Fibroblast of gingiva (primary cell): ENCODE results near the gene LMTK2.
"Not testable (repeated sequence)": the region's sequence is repeated elsewhere in the genome, so short reads cannot be mapped to it uniquely, and the experiment has no call there.

Source experiments
- DNase-seq: peaks from one replicate; pipeline ENCODE4 v3.0.0-alpha.2; 2011; ENCODE audit warnings: low read depth

The LMTK2 gene

DNA sequence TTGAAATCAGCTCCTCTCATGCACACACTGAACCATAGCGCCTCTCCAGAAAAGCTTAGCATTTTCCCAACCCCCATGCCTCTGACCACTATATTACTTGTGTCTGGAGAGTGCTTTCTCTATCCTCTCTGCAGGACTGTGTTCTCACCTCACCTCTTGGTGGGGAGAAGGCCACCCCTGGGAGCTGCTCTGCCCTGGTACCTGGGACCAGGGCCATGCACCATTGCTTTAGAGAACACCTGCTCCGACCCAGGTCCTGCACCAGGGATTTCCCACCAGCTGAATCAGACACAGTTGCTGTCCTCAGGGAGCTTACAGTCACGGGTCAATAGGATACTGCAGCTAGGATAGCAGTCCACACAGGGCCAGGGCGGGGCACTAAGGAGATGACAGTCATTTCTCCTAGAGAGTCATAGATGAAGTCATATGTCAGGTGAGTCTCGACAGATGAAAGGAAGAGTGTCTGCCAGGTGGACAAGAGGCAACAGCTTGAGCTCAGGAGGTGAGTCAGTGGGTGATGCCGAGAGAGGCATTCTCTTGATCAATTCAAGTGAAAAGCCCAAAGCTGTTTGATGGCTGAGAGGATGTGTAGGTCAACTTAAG is 619 bp upstream of the LMTK2 start:
- no peak for DNase-seq

DNA sequence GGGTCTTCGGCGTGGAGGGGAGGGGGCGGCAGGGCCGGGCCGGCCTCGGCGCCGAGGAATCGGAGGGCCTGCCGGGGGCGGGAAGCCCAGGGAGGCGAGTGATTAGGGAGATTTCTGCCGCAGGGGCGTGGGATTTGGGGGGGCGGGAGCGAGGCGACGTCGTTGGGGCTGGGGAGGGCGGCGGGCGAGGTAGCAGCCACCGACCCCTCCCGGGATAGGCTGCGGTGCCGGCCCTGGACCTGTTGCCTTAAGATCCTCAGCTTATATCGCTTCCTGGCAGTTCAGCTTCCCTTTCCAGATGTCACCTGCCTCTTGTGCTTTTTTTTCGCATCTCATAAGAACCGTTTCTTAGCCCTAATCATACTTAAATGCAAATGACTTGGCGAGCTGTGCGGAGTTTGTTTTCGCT is 655 bp downstream of the LMTK2 start:
- no peak for DNase-seq

DNA sequence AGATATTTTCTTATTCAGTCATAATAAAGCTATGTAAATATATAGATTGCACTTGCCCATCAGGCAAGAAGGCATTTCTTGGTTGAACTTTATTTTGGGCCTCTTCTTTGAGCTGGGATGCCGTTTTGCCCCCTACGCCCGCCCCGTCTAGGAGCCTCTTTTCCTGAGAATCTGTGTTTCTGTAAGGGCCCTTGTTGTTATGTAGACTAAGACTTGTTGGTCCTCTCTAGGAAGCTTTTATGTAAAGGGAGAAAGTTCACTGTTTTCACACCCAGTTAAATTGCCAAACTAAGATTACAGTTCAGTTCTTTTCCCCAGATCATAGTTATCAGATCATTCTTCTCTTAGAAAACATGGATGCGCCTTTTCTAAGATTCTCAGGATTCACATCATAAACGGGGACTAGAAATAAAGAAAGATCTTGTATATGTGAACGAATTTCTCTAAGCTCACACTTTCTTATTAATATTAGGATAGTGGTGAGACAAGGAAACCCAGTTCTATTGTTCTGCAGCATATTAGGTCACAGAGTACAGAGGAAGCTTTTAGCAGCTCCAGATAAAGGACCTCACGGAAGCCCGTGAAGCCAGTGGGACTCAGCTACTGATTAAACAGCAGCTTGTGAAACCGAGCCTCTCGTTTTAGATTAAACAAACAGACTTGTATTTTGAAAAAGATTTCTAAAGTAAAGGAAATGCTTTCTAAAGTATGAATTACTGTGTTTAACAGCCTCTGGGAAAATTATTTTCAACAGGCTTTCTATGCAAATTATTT is 3.8 kb downstream of the LMTK2 start:
- no peak for DNase-seq

DNA sequence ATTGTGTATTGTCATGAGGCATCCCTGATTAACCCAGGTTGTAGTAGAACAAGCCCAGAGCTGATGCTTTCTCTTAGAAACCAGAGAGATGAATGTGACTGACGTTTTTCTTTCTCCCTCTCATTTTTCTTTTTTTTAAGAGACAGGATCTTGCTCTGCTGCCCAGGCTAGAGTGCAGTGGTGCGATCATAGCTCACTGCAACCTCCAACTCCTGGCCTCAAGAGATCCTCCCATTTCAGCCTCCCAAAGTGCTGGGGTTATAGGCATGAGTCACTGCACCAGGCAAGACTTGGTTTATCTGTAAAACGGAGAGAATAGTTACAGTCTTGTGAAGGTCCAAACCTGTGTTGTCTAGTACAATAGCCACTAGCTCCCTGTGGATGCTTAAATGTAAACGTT is 5.4 kb downstream of the LMTK2 start:
- DNase-seq, result no peak

DNA sequence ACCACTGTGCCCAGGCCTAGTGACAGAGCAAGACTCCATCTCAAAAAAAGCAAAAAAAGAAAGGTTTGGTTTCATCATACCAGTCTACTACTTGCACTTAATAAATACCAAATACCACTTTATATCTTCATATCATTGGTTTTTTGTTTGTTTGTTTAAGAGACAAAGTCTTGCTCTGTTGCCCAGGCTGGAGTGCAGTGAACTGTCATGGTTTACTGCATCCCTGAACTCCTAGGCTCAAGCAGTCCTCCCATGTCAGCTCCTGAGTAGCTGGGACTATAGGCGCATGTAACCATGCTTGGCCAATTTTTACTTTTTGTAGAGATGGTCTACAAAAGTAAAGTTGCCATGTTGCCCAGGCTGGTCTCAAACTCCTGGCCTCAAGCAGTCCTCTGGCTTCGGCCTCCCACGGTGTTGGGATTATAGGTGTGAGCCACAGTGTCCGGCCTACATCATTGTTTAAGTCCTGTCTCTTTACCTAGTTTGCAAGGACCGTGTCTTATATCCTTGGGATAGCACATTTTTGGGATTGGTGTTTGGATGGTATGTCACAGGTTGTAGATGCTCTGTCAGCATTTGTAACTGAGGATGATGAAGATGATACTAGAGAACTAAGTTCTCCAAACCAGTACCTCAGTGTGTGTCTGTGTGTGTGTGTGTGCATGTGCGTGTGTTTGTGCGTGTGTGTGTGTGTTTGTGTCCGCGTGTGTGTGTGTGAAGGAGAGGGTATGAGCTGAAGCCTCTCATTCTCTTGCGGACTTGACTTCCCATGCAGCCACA is 9.3 kb downstream of the LMTK2 start:
- DNase-seq, result no peak

DNA sequence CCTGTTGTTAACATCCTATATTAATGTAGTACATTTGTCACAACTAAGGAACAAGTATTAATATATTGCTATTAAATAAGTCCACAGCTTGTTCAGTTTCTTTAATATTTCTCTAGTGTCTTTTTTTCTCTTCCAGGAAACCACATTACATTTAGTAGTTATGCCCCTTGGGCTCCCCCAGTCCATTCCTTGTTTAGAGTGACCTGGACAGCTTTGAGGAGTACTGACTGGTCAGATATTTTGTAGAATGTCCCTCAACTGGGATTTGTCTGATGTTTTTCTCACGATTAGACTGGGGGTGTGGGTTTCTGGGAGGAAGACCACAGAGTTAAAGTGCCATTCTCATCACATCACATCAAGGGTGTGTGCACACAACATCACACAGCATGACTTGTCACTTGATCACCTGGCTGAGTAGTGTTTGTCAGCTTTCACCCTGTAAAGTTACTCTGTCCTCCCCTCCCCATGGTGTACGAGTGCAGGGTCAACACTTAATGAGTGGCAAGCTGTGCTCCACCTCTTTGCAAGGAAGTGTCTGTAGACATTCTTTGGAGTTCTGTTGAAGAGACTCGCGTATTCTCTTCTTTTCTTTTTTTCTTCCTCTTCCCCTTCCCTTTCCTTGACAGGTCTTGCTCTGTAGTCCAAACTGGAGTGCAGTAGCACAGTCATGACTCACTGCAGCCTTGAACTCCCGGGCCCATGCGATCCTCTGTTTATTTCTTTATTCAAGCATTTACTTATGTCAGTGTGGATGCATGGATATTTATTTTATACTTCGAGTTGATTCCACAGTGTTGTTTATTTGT is 10.2 kb downstream of the LMTK2 start:
- DNase-seq, result peak; percentile 30

DNA sequence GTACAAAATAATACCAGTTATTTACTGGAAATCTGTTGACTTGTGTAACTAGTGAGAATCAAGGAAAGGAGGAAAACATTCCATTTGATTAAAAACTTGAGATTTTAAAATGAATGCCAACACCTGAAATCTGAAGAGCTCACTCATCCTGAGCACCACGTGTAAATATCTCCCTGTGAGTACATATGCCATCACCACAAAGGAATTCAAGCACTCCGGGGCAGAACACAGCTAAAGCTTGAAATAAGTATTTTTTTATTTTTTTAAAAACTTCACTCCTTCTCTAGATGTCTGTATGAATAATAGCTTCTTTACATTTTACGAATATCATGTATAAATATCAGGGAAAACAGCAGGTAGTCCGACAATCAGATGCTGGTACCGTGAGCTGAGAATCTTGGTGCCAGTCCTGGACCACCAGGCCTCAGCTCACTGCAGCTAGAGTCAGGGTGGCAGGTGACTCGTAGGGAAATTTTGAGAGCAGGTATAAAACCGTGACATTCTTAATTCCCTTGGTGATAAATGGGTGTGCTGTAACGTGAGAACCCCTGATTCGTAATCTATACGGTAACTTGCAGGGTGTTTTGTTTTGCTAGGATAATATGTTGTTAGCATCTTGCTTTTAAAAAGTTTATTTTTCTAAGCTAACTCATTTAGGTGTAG is 12.7 kb downstream of the LMTK2 start:
- DNase-seq, result peak; percentile 45

DNA sequence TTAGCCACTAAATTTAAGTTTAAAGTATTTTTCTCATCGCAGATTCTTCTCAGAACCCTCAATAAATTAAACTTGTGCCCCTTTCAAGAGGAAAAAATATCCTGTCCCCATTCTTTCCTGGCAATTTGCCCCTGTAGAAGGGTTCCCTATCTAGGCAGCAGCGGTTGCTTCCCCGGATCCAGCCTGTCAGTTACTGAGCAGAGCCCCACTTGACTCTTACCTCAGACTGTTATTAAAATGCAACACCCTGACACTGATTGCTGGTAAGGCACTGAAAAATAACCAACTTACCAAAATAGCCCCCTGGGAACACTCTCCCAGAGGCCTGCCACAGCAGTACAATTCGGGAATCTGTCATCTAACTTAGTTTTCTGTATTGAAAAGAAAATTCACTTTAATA is 13.9 kb downstream of the LMTK2 start:
- no peak for DNase-seq

DNA sequence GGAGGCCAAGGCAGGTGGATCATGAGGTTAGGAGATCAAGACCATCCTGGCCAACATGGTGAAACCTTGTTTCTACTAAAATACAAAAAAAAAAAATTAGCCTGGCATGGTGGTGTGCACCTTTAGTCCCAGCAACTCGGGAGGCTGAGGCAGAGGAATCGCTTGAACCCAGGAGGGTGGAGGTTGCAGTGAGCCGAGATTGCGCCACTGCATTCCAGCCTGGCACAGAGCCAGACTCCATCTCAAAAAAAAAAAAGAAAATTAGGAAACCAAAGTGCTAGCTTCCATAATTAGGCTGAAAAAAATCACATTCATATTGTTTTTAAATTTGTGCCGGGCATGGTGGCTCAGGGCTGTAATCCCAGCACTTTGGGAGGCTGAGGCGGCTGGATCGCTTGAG is 14.7 kb downstream of the LMTK2 start:
- not testable (repeated sequence) for DNase-seq

DNA sequence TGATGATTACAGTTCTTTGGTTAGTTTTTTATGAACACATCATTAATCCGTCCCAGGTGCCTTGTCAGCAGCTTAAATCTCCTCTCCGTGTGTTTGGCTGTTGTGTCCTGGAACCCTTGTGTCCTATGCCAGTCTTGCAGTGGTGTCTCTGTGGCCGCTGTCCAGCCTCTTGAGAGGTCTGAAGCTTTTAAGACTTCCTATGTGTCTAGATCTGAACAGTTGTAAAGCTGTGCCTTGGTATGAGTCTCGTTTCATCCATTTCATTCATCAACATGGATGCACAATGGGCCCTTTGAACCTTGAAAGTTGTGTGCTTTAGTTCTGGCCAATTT is 16.7 kb downstream of the LMTK2 start:
- DNase-seq, result no peak

DNA sequence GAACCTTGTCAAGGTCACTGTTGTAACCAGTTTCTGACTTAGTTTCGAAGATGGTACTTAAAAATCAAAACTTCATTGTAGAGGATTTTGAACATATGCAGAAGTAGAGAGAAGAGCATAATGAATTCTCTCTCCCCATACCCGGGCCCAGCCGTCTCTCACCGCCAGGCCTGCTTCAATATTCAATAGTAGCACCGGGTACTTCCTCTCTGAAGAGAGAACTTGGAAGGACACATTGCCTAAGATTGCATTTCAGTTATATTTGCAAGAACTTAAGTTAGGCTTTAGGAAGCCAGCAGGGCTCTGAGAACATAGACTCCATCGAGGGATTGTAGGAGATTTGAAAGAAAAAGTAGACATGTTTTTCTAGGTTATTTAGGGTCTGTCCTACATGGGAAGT is 19.1 kb downstream of the LMTK2 start:
- DNase-seq, result no peak

DNA sequence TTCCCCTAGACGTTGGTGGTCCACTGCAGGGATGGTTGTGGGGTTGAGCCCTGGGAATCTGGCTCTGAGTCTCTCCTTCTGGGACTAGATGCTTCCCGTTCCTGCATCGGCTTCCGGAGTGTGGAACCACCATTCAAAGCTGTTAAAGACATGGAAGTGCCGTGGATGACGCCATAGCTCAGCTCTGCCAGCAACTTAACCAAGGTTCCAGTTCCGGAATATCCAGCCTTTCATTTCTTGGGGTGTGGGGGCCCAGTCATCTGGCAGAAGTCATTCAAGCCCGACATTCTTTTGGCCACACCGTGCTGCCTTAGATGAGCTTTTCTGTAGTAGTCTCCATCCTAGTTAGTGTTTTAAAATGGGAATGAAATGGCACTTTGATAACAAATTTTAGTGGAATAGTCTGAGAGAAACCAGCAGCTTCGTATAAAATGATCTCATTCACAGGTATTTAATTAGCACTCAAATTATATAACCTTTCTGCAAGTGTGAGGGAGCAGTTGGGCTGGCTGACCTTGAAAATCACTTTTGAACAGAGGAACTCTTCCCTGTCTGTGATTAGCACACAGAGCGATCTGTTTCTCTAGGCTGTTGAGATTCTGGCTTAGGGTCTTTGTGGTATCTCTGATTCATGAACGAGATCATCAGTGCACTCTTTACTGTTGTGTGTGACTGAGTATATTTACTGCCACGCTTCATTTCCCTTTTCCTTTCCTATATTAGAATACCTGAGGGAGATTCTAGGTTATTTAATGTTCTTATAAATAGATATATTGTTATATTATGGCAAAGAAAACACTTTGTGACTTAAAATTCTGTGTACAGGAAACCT is 19.9 kb downstream of the LMTK2 start:
- DNase-seq, result no peak

DNA sequence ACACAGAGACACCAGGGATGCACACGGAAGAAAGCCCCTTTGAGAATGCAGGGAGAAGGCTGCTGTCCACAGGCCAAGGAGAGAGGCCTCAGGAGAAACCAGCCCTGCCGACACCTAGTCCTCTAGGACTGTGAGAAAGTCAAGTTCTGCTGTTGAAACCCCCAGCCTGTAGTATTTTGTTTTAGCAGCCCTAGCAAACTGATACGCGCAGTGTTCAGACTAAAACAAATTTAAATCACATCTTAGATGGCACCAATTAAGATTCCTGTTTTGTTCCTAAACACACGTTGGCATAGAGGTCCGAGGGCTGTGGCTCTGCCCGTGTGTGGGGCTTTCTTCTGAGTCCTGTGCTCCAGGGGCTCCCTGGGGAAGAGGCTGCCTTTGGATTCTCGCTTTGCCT is 21.7 kb downstream of the LMTK2 start:
- no peak for DNase-seq

DNA sequence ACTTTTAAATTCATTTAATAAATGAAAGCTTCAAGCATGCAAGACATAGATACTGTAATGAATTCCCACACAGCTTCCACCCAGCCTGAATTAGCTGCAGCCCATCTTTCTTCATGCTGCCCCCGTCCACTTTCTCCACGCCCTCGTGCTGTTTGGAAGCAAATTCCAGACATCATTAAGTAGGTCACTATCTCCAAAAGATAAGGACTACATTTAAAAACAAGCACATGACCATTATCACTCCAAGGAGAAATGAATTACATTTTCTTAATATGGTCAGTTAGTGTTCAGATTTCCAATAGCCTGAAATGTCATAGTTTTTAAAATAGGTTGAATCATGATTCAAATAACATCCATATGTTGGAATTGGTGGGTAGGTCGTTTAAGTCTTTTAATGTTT is 24.3 kb downstream of the LMTK2 start:
- DNase-seq, result no peak

DNA sequence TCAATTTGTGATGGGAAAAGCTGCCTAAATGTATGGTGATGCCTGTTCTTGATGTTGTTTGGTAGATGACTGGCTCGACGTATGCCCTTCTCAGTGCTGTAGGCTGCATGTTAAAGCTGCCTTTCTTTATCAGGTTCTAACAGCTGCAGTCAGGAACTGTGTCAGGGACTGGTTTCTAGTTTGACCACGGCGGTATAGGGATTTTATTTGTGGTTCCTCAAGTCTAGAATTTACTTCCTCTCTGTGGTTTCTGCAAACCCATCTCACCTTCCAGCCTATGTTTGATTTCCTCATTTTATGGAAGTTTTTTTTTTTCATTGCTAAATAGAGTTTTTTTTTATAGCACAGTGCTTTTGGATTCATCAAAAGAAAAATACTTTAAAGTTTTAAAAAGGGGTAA is 26.5 kb downstream of the LMTK2 start:
- no peak for DNase-seq

DNA sequence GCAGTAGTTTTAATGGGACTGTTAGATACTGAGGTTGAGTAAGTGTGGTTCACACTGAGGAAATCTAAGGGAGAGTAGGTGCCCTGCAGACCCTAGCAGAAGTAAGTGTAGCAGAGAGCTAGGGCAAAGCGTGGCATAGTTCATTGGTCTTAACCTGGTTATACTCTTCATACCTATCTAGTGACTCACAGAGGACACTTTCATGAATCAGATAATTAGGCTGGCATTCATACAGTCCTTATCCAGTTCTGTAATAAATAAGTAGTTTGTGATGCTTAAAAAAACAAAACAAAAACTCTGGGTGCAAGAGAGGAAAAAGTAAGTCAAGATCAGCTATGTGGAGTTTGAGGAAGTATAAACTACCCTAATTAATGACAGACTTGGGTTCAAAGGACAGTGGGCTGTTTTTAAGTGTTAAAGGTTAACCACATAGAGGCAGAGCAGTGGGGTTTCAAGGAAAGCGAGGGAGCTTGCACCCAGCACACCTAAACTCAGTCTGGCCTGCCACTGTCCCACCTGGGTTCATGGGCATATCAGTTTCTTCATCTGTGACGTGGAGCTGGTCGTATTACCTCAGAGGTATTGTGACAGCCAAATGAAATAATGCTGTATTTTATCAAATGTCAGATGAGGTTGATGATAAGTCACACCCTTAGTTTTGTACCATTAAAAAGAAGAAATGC is 27.1 kb downstream of the LMTK2 start:
- DNase-seq, result peak; percentile 23

DNA sequence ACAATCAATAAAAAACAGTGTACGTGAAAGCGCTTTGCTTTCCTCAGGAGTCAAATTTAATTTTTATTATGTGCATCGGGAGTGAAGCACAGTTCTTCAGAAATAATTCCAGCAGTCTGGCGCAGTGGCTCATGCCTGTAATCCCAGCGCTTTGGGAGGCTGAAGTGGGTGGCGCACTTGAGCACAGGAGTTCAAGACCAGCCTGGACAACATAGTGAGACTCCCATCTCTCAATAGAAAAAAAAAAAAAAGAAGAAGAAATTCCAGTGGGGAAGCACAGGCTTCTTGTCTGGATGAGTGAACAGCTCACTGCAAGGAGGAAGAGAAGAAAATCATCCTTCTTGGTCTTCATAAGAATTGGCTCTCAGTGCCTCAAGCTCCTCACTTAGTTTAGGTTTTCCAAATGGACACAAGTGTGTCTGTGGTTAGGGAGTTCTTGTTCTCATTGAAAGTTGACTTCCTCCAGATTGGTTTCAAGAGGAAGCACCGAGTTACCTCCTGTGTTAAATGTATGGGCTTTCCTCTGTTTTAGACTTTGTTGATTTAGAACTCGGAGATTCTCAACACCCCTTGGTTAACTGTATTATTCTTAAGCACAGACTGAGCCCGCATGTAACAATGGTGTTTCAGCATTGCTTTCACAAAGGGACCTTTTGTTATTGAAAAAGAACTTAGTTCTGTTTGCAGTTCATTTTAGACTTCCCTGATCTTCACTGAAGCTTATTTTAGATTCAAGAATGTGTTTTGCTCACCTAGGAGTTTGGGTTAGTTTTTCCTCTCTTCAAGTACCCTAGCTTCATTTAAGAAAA is 28.0 kb downstream of the LMTK2 start:
- DNase-seq, result no peak

DNA sequence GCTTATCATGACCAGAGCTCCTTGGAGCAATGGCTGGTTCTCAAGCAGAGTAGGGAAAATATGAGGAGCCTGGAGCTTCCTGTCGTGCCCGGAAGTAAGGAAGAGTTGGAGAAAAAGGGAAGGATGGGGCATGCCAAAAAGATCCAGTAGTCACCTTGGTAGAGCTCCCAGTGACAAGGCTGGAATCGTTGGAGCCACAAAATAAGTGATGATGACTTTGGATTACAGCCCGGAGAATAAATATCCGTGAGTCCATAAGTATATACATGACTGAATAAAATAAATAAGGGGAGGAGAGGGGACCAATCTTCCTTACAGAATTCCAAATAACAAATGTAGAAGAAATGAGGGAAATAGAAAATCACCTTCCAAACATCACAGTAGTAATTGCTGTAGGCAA is 29.3 kb downstream of the LMTK2 start:
- DNase-seq, result no peak

DNA sequence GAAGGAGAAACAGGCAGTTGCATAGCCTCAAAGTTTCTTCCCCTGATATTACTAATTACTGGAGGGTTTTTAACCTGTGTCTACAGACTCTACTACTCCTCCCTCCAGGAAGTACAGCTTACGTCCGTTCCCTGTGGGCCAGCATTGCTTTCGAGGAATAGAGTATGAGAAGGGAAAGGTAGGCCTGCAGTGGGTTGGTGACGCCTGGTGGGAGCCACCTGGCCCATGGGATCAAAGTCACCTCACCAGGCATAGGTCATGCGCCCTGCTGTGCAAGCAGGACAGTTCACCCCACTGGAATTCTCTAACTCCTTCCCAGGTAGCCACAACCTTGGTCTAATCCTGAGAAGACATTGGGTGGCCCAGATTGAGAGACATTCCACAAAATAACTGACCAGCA is 29.8 kb downstream of the LMTK2 start:
- no peak for DNase-seq
